GM23338 (cell line): Measurements from ENCODE around the gene SV2A. TPM values are rescaled to one million over a fixed set of nuclear protein-coding genes. Genes with fewer than 3 reads are reported as not detected.

ENCODE experiments used
- ATAC-seq: fragments of 200-7000 bp; cut with Tn5 transposase; 3 replicates; pipeline ENCODE4 v1.9.1; 2020
- DNase-seq: peaks from one replicate; pipeline ENCODE4 v3.0.0-alpha.2; 2015; ENCODE audit warnings: low spot score
- H2AFZ ChIP-seq: fragments of 200-600 bp; sonication (generic); 2 replicates; pipeline ENCODE4 v1.8.0; 2016; ENCODE audit warnings: antibody characterized with exemption, mild to moderate bottlenecking, moderate library complexity
- H3F3A ChIP-seq: fragments of 200-600 bp; sonication (generic); replicated peaks from 2 replicates; pipeline ENCODE4 v1.8.0; 2017; ENCODE audit warnings: antibody characterized with exemption, mixed run types, low read depth
- H3K27ac ChIP-seq: fragments of 200-600 bp; sonication (generic); 2 replicates; pipeline ENCODE4 v1.6.1; 2016; ENCODE audit warnings: low read depth
- H3K27me3 ChIP-seq: fragments of 200-600 bp; sonication (generic); 2 replicates; pipeline ENCODE4 v1.8.0; 2016; ENCODE audit warnings: mild to moderate bottlenecking, mixed run types, moderate library complexity; ENCODE audit not compliant: insufficient read depth
- H3K36me3 ChIP-seq: fragments of 200-600 bp; sonication (generic); 2 replicates; pipeline ENCODE4 v1.8.0; 2016; ENCODE audit warnings: mild to moderate bottlenecking; ENCODE audit not compliant: insufficient read depth
- H3K4me1 ChIP-seq: fragments of 200-600 bp; sonication (generic); 2 replicates; pipeline ENCODE4 v1.8.0; 2016; ENCODE audit warnings: mild to moderate bottlenecking, moderate library complexity; ENCODE audit not compliant: insufficient read depth
- H3K4me2 ChIP-seq: fragments of 200-600 bp; sonication (generic); 2 replicates; pipeline ENCODE4 v1.7.1; 2017; ENCODE audit warnings: mixed run types
- H3K4me3 ChIP-seq: fragments of 200-600 bp; sonication (generic); 2 replicates; pipeline ENCODE4 v1.6.1; 2016; ENCODE audit warnings: mixed run types
- H3K79me2 ChIP-seq: fragments of 200-600 bp; sonication (generic); replicated peaks from 2 replicates; pipeline ENCODE4 v1.8.0; 2017; ENCODE audit warnings: mild to moderate bottlenecking; ENCODE audit not compliant: insufficient read depth
- H3K9me2 ChIP-seq: fragments of 200-600 bp; sonication (generic); 2 replicates; pipeline ENCODE4 v1.8.0; 2017; ENCODE audit not compliant: insufficient read depth
- H4K20me1 ChIP-seq: fragments of 200-600 bp; sonication (generic); replicated peaks from 2 replicates; pipeline ENCODE4 v1.8.0; 2017; ENCODE audit warnings: mild to moderate bottlenecking; ENCODE audit not compliant: insufficient read depth
- H3K27ac Mint-ChIP-seq: 2 replicates; pipeline ENCODE4 v1.8.0; 2020; ENCODE audit warnings: inconsistent platforms, mild to moderate bottlenecking, moderate library complexity, mixed read lengths
- H3K27me3 Mint-ChIP-seq: 3 replicates; pipeline ENCODE4 v1.8.0; 2022; ENCODE audit warnings: low read depth, mild to moderate bottlenecking, moderate library complexity, mixed read lengths, inconsistent platforms; ENCODE audit not compliant: insufficient read depth, poor library complexity
- H3K36me3 Mint-ChIP-seq: 3 replicates; pipeline ENCODE4 v1.8.0; 2021; ENCODE audit warnings: low read depth, mild to moderate bottlenecking, inconsistent platforms, moderate library complexity, mixed read lengths
- H3K4me1 Mint-ChIP-seq: 3 replicates; pipeline ENCODE4 v1.8.0; 2020; ENCODE audit warnings: mild to moderate bottlenecking, inconsistent platforms, mixed read lengths
- H3K4me3 Mint-ChIP-seq: 3 replicates; pipeline ENCODE4 v1.8.0; 2021; ENCODE audit warnings: moderate library complexity, mild to moderate bottlenecking, inconsistent platforms, mixed read lengths
- H3K9me3 Mint-ChIP-seq: 3 replicates; pipeline ENCODE4 v1.8.0; 2020; ENCODE audit warnings: moderate library complexity, mild to moderate bottlenecking, inconsistent platforms, mixed read lengths
- ETS1 ChIP-seq: IDR thresholded peaks from 2 replicates; pipeline ENCODE4 v1.6.1; 2016; ENCODE audit warnings: antibody characterized with exemption
- EZH2 ChIP-seq: fragments of 200-600 bp; sonication (generic); IDR thresholded peaks from one replicate; pipeline ENCODE4 v1.8.0; 2017; ENCODE audit warnings: antibody characterized with exemption, mild to moderate bottlenecking, low read depth; ENCODE audit not compliant: unreplicated experiment
- EZH2phosphoT487 ChIP-seq: fragments of 200-600 bp; sonication (generic); IDR thresholded peaks from one replicate; pipeline ENCODE4 v1.8.1; 2018; ENCODE audit warnings: antibody characterized with exemption; ENCODE audit not compliant: unreplicated experiment
- JUNB ChIP-seq: IDR thresholded peaks from one replicate; pipeline ENCODE4 v1.6.1; 2016; ENCODE audit warnings: antibody characterized with exemption; ENCODE audit not compliant: unreplicated experiment
- NANOG ChIP-seq: IDR thresholded peaks from 2 replicates; pipeline ENCODE4 v1.6.1; 2016; ENCODE audit warnings: antibody characterized with exemption, borderline replicate concordance
- POLR2AphosphoS5 ChIP-seq: IDR thresholded peaks from 2 replicates; pipeline ENCODE4 v1.6.1; 2016; ENCODE audit warnings: antibody characterized with exemption, low read depth
- REST ChIP-seq: IDR thresholded peaks from one replicate; pipeline ENCODE4 v1.6.1; 2018; ENCODE audit warnings: antibody characterized with exemption; ENCODE audit not compliant: unreplicated experiment
- ZNF114 ChIP-seq: fragments of 250-450 bp; sonication (Bioruptor Pico); IDR thresholded peaks from 2 replicates; pipeline ENCODE4 v1.5.0; 2020; ENCODE audit warnings: mild to moderate bottlenecking, moderate library complexity
- ZNF331 ChIP-seq: fragments of 250-450 bp; sonication (Bioruptor Pico); IDR thresholded peaks from 2 replicates; pipeline ENCODE4 v1.5.0; 2020; ENCODE audit warnings: low read depth, mild to moderate bottlenecking, moderate library complexity
- ZNF462 ChIP-seq: fragments of 250-450 bp; sonication (Bioruptor Pico); IDR thresholded peaks from 2 replicates; pipeline ENCODE4 v1.5.0; 2020; ENCODE audit warnings: mild to moderate bottlenecking, moderate library complexity
- polyA plus RNA-seq: library from polyadenylated mRNA; unstranded; fragments of >200 nt; fragmentation: Nextera tagmentation; extraction: Ambion mirVana; gene quantifications from 2 replicates; pipeline ENCODE4 v1.2.1, GENCODE V29; 2016
- total RNA-seq: library from RNA; depleted of rRNA; stranded (reverse); fragments of >200 nt; shearing (Covaris generic); gene quantifications from 2 replicates; pipeline ENCODE4 v1.2.3, GENCODE V29; 2014
- TF ChIP-seq, protein P1 (sequence below), 2 experiments: fragments of 200-600 bp in 1 of 2; sonication (generic) in 1 of 2; conservative IDR thresholded peaks; 2 replicates each; pipeline versions ENCODE4 v1.5.1 to v1.6.1; 2016 to 2017; ENCODE audit warnings: antibody characterized with exemption in 2 of 2, low read depth in 2 of 2, mild to moderate bottlenecking in 2 of 2, moderate library complexity in 1 of 2

Gene SV2A
- total and polyA plus RNA-seq, 2 experiments from 2014 or later: 17.8 to 41.7 TPM

GRCh38 chr1:149929856-149930255 is 12.2 kb upstream of the SV2A start:
- Mint-ChIP-seq H3K36me3 (peaks cover 22% of the 10 kb centered on the region), H3K9me3 (no peaks in the 10 kb centered on the region), H3K4me3 (no peak overlapping the region), H3K27ac (no peak overlapping the region), H3K4me1 (peaks cover 16% of the 10 kb centered on the region), H3K27me3 (peaks cover 9% of the 10 kb centered on the region)
- H3K36me3 ChIP-seq: peaks cover 16% of the 10 kb centered on the region
- ATAC-seq: no peak
- TF ChIP-seq ZNF114 (CRISPR knock-in tag): no peak
- no peak for TF ChIP-seq POLR2AphosphoS5
- TF ChIP-seq REST: no peak
- no peak for TF ChIP-seq NANOG
- no peak for TF ChIP-seq EZH2phosphoT487
- TF ChIP-seq, protein P1, sequence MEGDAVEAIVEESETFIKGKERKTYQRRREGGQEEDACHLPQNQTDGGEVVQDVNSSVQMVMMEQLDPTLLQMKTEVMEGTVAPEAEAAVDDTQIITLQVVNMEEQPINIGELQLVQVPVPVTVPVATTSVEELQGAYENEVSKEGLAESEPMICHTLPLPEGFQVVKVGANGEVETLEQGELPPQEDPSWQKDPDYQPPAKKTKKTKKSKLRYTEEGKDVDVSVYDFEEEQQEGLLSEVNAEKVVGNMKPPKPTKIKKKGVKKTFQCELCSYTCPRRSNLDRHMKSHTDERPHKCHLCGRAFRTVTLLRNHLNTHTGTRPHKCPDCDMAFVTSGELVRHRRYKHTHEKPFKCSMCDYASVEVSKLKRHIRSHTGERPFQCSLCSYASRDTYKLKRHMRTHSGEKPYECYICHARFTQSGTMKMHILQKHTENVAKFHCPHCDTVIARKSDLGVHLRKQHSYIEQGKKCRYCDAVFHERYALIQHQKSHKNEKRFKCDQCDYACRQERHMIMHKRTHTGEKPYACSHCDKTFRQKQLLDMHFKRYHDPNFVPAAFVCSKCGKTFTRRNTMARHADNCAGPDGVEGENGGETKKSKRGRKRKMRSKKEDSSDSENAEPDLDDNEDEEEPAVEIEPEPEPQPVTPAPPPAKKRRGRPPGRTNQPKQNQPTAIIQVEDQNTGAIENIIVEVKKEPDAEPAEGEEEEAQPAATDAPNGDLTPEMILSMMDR (conservative IDR thresholded peaks at IDR 0.05; ENCODE audit: low read depth in 2 of 2): no peak
- TF ChIP-seq ETS1: no peak
- TF ChIP-seq JUNB: no peak
- TF ChIP-seq EZH2: no peak
- no peak for TF ChIP-seq ZNF462 (CRISPR knock-in tag)
- no peak for TF ChIP-seq ZNF331 (CRISPR knock-in tag)
- peaks cover 26% of the 10 kb centered on the region for H3K79me2 ChIP-seq
- peaks cover 20% of the 10 kb centered on the region for H3K4me1 ChIP-seq
- no peak overlapping the region for H3K4me3 ChIP-seq
- no peak overlapping the region for H3K4me2 ChIP-seq
- H2AFZ ChIP-seq: no peak overlapping the region
- H3K27ac ChIP-seq: no peak overlapping the region
- H3K9me2 ChIP-seq: no peaks in the 10 kb centered on the region
- H3K27me3 ChIP-seq: no peaks in the 10 kb centered on the region
- DNase-seq: no peak
- peaks cover 7% of the 10 kb centered on the region for H4K20me1 ChIP-seq
- peaks cover 7% of the 10 kb centered on the region for H3F3A ChIP-seq
